HepG2 (cell line): ENCODE results near the gene RAD21L1. TPM values are rescaled to one million over a fixed set of nuclear protein-coding genes. Genes with fewer than 3 reads are reported as not detected.

ENCODE experiments used
- FOXA1 ChIP-seq, 2 experiments: fragments of 450-650 bp in 1 of 2; sonication (generic) in 1 of 2; formaldehyde crosslinking in 1 of 2; IDR thresholded peaks; 2 replicates each; pipeline versions ENCODE4 v1.4.0 to v1.6.1; 2016 to 2020; ENCODE audit warnings: missing genetic modification reagents in 1 of 2
- IKZF1 ChIP-seq: fragments of 450-650 bp; IDR thresholded peaks from 2 replicates; pipeline ENCODE4 v1.7.1; 2016
- SOX6 ChIP-seq, 2 experiments: fragments of 450-650 bp in 1 of 2; sonication (generic) in 1 of 2; formaldehyde crosslinking in 1 of 2; IDR thresholded peaks; 2 replicates each; pipeline versions ENCODE4 v1.4.0 to v1.6.1; 2017 to 2020; ENCODE audit warnings: antibody characterized with exemption in 1 of 2, mild to moderate bottlenecking in 1 of 2, missing genetic modification reagents in 1 of 2
- ZNF10 ChIP-seq: sonication (generic); formaldehyde crosslinking; IDR thresholded peaks from 2 replicates; pipeline ENCODE4 v1.4.0; 2020; ENCODE audit warnings: mild to moderate bottlenecking, low read depth, missing genetic modification reagents, borderline replicate concordance
- polyA plus RNA-seq, 8 experiments: library from polyadenylated mRNA; depleted of rRNA in 3 of 8; stranded (reverse) in 7 of 8; unstranded in 1 of 8; fragments of >200 nt; fragmentation: Illumina TruSeq in 4 of 8; extraction: Trizol in 4 of 8; gene quantifications; 2 replicates each; pipeline versions ENCODE4 v1.2.1 to v1.2.3, GENCODE V29; 2011 to 2016; ENCODE audit warnings: low read depth in 4 of 8, missing spikeins in 1 of 8, mixed read lengths in 1 of 8; ENCODE audit not compliant: insufficient read depth in 1 of 8
- total RNA-seq, 5 experiments: library from RNA; depleted of rRNA; stranded (reverse); fragments of >200 nt; fragmentation: Illumina TruSeq; extraction: Trizol; gene quantifications; 2 replicates each; pipeline ENCODE4 v1.2.3, GENCODE V29; 2016; ENCODE audit warnings: low read depth in 1 of 5
- TF ChIP-seq, protein P1 (sequence below): sonication (generic); formaldehyde crosslinking; IDR thresholded peaks from 2 replicates; pipeline ENCODE4 v1.9.0; 2021; ENCODE audit warnings: mild to moderate bottlenecking, missing genetic modification reagents
- TF ChIP-seq, protein P2 (sequence below): sonication (generic); formaldehyde crosslinking; IDR thresholded peaks from 2 replicates; pipeline ENCODE4 v1.8.1; 2022; ENCODE audit warnings: low read depth, mild to moderate bottlenecking, missing genetic modification reagents
- TF ChIP-seq, protein P3 (sequence below): IDR thresholded peaks from 2 replicates; pipeline ENCODE4 v1.6.1; 2018; ENCODE audit warnings: missing genetic modification reagents, mild to moderate bottlenecking, missing compliant biosample characterization
- TF ChIP-seq, protein P4 (sequence below): sonication (generic); formaldehyde crosslinking; IDR thresholded peaks from 2 replicates; pipeline ENCODE4 v1.9.0; 2022; ENCODE audit warnings: missing genetic modification reagents, mild to moderate bottlenecking, borderline replicate concordance
- TF ChIP-seq, protein P5 (sequence below): fragments of 450-650 bp; IDR thresholded peaks from 2 replicates; pipeline ENCODE4 v1.6.1; 2016
- TF ChIP-seq, protein P6 (sequence below): sonication (generic); formaldehyde crosslinking; IDR thresholded peaks from 2 replicates; pipeline ENCODE4 v1.8.1; 2023; ENCODE audit warnings: mild to moderate bottlenecking, missing genetic modification reagents, borderline replicate concordance
- TF ChIP-seq, protein P7 (sequence below): sonication (generic); formaldehyde crosslinking; IDR thresholded peaks from 2 replicates; pipeline ENCODE4 v1.4.0; 2020; ENCODE audit warnings: missing genetic modification reagents, low read depth, mild to moderate bottlenecking, borderline replicate concordance

The RAD21L1 gene
- total and polyA plus RNA-seq, 2 of the 13 experiments (the other 11 are each of a cell fraction or from before 2014, with no cell fraction given), result not detected

DNA sequence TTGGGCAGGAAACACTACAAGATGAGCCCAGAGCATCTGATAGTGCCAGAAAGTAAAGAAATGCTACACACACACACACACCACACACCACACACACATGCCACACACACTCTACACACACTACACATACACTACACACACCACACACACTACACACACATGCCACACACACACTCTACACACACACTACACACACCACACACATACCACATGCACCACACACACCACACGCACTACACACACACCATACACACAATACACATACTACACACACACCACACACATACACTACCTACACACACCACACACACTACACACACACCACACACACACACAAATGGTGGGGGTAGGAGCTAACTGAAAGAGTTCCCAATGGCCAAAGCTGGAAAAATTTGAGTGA lies 37.5 kb upstream of the RAD21L1 start (continued):
- TF ChIP-seq, protein P1, sequence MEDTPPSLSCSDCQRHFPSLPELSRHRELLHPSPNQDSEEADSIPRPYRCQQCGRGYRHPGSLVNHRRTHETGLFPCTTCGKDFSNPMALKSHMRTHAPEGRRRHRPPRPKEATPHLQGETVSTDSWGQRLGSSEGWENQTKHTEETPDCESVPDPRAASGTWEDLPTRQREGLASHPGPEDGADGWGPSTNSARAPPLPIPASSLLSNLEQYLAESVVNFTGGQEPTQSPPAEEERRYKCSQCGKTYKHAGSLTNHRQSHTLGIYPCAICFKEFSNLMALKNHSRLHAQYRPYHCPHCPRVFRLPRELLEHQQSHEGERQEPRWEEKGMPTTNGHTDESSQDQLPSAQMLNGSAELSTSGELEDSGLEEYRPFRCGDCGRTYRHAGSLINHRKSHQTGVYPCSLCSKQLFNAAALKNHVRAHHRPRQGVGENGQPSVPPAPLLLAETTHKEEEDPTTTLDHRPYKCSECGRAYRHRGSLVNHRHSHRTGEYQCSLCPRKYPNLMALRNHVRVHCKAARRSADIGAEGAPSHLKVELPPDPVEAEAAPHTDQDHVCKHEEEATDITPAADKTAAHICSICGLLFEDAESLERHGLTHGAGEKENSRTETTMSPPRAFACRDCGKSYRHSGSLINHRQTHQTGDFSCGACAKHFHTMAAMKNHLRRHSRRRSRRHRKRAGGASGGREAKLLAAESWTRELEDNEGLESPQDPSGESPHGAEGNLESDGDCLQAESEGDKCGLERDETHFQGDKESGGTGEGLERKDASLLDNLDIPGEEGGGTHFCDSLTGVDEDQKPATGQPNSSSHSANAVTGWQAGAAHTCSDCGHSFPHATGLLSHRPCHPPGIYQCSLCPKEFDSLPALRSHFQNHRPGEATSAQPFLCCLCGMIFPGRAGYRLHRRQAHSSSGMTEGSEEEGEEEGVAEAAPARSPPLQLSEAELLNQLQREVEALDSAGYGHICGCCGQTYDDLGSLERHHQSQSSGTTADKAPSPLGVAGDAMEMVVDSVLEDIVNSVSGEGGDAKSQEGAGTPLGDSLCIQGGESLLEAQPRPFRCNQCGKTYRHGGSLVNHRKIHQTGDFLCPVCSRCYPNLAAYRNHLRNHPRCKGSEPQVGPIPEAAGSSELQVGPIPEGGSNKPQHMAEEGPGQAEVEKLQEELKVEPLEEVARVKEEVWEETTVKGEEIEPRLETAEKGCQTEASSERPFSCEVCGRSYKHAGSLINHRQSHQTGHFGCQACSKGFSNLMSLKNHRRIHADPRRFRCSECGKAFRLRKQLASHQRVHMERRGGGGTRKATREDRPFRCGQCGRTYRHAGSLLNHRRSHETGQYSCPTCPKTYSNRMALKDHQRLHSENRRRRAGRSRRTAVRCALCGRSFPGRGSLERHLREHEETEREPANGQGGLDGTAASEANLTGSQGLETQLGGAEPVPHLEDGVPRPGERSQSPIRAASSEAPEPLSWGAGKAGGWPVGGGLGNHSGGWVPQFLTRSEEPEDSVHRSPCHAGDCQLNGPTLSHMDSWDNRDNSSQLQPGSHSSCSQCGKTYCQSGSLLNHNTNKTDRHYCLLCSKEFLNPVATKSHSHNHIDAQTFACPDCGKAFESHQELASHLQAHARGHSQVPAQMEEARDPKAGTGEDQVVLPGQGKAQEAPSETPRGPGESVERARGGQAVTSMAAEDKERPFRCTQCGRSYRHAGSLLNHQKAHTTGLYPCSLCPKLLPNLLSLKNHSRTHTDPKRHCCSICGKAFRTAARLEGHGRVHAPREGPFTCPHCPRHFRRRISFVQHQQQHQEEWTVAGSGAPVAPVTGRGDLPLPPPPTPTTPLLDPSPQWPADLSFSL (CRISPR knock-in tag), result peak; percentile 92
- TF ChIP-seq, protein P2, sequence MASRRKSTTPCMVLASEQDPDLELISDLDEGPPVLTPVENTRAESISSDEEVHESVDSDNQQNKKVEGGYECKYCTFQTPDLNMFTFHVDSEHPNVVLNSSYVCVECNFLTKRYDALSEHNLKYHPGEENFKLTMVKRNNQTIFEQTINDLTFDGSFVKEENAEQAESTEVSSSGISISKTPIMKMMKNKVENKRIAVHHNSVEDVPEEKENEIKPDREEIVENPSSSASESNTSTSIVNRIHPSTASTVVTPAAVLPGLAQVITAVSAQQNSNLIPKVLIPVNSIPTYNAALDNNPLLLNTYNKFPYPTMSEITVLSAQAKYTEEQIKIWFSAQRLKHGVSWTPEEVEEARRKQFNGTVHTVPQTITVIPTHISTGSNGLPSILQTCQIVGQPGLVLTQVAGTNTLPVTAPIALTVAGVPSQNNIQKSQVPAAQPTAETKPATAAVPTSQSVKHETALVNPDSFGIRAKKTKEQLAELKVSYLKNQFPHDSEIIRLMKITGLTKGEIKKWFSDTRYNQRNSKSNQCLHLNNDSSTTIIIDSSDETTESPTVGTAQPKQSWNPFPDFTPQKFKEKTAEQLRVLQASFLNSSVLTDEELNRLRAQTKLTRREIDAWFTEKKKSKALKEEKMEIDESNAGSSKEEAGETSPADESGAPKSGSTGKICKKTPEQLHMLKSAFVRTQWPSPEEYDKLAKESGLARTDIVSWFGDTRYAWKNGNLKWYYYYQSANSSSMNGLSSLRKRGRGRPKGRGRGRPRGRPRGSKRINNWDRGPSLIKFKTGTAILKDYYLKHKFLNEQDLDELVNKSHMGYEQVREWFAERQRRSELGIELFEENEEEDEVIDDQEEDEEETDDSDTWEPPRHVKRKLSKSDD (CRISPR knock-in tag), result peak; percentile 37; the same call in 1 of the 2 replicates
- TF ChIP-seq IKZF1, result peak; percentile 90; the same call in 1 of the 2 replicates
- TF ChIP-seq, protein P3, sequence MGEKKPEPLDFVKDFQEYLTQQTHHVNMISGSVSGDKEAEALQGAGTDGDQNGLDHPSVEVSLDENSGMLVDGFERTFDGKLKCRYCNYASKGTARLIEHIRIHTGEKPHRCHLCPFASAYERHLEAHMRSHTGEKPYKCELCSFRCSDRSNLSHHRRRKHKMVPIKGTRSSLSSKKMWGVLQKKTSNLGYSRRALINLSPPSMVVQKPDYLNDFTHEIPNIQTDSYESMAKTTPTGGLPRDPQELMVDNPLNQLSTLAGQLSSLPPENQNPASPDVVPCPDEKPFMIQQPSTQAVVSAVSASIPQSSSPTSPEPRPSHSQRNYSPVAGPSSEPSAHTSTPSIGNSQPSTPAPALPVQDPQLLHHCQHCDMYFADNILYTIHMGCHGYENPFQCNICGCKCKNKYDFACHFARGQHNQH (CRISPR knock-in tag), result no peak
- TF ChIP-seq ZNF10, result no peak
- TF ChIP-seq, protein P4, sequence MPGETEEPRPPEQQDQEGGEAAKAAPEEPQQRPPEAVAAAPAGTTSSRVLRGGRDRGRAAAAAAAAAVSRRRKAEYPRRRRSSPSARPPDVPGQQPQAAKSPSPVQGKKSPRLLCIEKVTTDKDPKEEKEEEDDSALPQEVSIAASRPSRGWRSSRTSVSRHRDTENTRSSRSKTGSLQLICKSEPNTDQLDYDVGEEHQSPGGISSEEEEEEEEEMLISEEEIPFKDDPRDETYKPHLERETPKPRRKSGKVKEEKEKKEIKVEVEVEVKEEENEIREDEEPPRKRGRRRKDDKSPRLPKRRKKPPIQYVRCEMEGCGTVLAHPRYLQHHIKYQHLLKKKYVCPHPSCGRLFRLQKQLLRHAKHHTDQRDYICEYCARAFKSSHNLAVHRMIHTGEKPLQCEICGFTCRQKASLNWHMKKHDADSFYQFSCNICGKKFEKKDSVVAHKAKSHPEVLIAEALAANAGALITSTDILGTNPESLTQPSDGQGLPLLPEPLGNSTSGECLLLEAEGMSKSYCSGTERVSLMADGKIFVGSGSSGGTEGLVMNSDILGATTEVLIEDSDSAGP, result no peak
- TF ChIP-seq, protein P5, sequence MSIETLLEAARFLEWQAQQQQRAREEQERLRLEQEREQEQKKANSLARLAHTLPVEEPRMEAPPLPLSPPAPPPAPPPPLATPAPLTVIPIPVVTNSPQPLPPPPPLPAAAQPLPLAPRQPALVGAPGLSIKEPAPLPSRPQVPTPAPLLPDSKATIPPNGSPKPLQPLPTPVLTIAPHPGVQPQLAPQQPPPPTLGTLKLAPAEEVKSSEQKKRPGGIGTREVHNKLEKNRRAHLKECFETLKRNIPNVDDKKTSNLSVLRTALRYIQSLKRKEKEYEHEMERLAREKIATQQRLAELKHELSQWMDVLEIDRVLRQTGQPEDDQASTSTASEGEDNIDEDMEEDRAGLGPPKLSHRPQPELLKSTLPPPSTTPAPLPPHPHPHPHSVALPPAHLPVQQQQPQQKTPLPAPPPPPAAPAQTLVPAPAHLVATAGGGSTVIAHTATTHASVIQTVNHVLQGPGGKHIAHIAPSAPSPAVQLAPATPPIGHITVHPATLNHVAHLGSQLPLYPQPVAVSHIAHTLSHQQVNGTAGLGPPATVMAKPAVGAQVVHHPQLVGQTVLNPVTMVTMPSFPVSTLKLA, result 0 out of 2 replicates have a peak, but pooled peaks have one; percentile 30
- TF ChIP-seq, protein P6, sequence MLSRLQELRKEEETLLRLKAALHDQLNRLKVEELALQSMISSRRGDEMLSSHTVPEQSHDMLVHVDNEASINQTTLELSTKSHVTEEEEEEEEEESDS (CRISPR knock-in tag), result no peak
- TF ChIP-seq FOXA1 (IDR thresholded peaks at IDR 0.05), result peak; percentile 65; the same call in 1 of the 2 replicates
- TF ChIP-seq FOXA1 (CRISPR knock-in tag; IDR thresholded peaks at IDR 0.05), result no peak
- peak; percentile 66; the same call in 1 of the 2 replicates for TF ChIP-seq SOX6 (IDR thresholded peaks at IDR 0.05)
- TF ChIP-seq SOX6 (CRISPR knock-in tag; IDR thresholded peaks at IDR 0.05), result no peak
- TF ChIP-seq, protein P7, sequence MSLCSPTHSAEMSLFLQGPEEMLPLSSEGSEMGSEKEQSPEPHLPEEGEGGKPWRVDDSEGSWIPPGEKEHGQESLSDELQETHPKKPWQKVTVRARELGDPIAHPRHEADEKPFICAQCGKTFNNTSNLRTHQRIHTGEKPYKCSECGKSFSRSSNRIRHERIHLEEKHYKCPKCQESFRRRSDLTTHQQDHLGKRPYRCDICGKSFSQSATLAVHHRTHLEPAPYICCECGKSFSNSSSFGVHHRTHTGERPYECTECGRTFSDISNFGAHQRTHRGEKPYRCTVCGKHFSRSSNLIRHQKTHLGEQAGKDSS, result no peak
